Activated effector memory CD4-positive, alpha-beta T cell treated with anti-CD3 and anti-CD28 coated beads, Interleukin-2, amount 50 U/mL, for 16 hours (primary cell): ENCODE data around the gene SURF6.
"Not testable (repeated sequence)": the region's sequence is repeated elsewhere in the genome, so short reads cannot be mapped to it uniquely, and the experiment has no call there.

Experiments
- DNase-seq: peaks from one replicate; pipeline ENCODE4 v3.0.0-alpha.2; 2020

SURF6 gene

DNA sequence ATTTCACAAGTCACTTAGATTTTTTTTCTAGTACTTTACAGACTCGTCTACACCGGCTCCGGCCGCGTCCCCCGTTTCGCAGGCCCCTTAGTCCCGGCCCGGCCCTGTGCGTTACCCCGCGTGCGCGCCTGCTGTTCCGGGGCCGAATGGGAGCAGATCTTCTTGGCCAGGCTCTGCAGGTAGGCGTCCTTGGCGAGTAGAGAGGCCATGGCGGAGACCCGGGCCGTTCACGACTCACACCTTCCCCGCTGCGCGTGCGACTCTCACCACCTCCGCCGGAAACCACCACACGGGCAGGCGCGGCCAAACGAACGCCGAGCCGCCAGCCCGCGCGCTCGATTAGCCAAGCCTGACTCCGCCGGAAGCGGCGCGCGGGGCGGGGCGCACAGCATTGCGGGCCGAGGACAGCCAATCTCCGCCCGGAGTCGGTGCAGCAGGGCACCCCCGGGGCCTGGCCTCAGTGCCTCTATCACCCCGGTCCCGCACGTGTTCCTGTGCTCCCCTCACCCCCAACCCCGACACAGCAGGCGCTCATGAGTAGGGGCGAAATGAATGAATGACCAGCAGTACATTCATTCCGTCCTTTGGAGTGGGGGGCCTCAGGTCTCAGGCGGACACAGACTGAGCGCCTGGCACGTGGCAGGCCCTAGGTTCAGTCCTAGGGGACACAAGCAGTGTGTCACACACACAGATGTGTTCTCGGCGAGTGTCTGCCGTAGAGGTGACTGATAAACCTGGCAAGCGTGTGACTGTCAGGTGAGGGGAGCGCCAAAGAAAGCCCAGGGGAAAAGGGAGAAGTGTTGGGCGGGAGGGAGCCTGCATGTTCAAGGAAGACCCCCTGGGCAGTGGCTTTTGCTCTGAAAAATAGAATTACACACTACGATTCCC is at the start of gene SURF6:
Gene SURF6 (minus strand): TSS at position 265 of the 888 bp plus-strand sequence. CDS start 56 bp downstream, at position 209.
- DNase-seq = peak; percentile 98

DNA sequence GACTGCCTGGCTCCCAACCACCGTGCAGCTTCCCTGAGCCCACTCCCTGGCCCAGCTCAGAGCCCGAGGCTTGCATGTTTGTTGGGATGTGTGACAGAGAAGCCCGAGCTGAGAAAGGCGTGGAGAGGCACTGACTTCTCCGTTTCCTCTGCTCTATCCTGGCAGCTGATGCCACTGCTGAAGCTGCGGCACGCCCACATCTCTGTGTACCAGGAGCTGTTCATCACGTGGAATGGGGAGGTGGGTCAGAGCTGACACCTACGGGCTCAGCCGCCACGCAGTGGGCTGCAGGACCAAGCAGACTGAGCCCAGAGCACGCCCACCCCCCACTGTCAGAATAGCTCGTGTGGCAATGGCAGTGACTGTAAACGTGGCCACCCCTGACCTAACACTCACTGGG is 49.5 kb upstream of the SURF6 start:
- DNase-seq = no peak

DNA sequence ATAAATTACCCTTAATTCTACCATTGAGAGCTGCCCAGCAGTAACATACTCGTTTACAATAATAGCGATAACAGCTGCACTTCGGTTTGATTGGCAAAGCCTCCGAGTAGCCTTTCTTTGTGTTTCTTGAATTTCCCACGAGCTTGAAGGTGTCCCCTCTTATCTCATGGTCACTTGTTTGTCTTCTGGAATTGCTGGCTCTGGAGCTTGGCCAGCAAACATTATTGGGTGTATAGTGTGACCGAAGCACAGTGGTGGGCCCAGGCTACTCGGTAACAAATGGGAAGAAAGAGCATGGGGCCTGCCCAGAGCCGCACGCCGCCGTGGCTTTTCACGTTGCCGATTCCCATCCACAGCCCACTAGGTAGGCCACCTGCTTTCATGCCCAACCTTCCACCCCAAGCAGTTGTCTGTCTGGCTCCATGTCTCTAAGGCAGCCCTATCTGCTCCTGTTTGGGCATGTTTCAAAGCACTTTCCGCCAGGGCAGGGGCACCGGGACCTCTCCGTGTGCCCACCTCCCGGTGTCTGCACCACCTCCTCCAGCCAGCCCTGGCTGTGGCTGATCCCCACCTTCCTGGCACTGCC is 48.8 kb upstream of the SURF6 start:
- DNase-seq = no peak

DNA sequence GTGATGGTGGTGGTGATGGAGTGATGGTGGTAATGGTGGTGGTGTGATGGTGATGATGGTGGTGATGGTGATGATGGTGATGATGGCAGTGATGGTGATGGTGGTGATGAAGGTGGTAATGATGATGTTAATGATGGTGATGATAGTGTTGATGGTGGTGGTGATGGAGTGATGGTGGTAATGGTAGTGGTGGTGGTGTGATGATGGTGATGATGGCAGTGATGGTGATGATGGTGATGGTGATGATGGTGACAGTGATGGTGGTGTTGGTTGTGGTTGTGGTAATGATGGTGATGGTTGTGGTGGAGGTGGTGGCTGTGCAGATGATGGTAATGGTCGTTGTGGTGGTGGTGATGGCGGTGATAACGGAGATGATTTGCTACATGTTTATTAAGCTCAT is 47.5 kb upstream of the SURF6 start:
- DNase-seq = no peak

DNA sequence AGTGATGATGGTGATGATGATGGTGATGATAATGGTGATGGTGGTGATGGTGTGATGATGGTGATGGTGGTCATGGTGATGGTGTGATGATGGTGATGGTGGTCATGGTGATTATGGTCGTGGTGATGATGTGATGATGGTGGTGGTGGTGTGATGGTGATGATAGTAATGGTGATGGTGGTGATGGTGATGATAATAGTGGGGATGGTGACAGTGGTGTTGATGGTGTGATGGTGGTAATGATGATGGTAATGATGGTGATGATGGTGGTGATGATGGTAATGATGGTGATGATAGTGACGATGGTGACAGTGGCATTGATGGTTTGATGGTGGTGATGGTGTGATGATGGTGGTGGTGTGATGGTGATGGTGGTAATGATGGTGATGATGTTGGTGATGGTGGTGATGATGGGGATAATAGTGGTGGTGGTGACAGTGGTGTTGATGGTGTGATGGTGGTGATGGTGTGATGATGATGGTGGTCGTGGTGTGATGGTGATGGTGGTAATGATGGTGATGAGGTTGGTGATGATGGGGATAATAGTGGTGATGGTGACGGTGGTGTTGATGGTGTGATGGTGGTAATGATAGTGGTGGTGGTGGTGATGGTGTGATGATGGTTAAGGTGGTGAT is 46.6 kb upstream of the SURF6 start:
- DNase-seq = no peak

DNA sequence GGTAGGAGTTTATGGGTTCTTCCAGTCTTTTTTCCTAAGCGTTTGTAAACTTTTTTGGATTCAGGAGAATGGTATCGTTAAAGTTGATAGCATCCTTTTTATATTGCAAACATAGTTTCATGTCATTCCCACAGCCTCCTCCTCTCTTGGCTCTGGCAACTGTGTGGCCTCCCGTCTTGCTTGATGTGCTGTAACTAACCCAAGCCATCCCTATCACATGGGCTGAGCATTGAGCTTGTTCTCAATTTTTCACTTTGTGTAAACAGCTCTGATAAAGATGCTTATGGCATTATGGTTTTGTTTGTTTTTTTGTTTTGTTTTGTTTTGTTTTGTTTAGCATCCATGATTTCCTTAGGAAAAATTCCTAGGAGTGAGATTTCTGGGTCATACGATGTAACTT is 44.7 kb upstream of the SURF6 start:
- no peak for DNase-seq

DNA sequence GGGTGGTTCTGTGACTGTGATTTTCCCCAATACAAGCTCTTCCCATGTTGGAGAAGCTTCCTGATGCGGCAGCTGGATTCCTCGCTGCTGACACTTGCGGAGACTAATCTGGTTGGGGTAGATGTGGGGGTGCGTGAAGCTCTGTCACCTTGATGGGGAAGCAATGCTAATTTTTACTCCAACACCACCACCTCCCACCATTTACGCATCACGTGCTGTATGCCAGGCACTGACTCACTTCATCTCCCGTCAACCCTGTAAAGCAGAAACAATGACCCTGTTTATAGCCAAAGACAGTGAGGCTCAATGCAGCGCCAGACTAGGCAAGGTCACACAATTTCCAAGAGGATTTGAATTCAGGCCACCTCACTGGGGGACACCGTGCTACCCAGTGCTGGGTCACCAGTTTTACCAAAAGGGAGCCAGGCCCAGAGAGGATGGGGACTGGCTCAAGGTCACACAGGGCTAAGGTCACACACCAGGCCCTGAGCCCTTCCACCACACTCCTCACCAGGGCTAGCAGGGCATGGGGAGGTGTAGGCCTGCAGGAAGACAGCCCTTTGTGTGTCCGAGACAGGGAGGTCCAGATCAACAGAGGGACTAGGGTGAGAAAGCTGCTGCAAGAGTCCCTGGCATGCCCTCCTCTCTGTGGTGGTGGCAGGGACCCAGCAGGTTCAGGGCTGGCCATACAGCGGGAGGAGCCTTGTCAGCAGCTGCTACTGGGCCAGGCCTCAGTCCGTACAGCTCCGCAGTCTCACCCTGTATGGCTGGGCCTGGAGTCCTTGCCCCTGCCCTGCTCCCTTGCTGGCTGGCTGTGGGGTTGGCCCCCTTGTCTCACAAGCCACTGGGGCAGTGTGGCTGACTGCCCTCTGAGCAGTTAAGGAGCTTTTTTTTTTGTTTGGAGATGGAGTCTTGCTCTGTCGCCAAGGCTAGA is 43.4 kb upstream of the SURF6 start:
- DNase-seq = no peak

DNA sequence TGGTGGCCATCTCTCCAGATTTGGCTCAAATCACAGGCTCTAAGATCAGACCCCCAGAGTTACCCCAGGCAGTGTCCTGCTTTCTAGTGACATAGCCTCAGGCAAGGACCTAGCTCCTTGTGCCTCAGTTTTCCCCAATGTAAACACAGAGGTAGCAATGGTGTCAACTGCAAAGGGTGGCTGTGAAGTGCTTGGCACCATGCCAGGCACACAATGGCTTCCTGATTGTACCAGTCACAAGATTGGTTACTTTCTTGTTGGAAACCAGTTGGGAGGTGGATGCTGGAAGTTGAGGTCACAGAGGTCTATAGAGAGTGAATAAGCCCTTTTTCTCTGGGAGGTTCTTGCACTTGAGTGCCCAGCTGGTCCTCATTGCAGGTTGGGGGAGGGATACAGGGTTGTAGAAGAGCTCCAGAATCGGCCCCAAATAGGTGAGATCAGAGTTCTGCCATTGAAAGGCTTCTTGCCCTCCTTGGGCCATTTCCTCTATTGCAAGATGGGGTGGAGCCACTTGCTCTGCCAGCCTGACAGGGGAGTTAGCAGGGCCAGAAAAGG is 42.5 kb upstream of the SURF6 start:
- no peak for DNase-seq

DNA sequence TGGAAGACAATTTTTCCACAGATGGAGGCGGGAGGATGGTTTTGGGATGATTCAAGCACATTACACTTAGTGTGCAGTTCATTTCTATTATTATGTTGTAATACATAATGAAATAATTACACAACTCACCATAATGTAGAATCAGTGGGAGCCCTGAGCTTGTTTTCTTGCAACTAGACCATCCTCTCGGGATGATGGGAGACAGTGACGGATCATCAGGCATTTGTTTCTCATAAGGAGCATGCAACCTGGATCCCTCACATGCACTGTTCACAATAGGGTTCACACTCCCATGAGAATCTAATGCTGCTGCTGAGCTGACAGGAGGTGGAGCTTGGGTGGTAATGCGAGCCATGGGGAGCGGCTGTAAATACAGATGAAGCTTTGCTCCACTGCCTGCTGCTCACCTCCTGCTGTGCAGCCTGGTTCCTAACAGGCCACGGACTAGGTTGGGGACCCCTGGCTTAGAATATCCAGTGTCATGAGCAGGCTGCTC is 41.8 kb upstream of the SURF6 start:
- DNase-seq = no peak

DNA sequence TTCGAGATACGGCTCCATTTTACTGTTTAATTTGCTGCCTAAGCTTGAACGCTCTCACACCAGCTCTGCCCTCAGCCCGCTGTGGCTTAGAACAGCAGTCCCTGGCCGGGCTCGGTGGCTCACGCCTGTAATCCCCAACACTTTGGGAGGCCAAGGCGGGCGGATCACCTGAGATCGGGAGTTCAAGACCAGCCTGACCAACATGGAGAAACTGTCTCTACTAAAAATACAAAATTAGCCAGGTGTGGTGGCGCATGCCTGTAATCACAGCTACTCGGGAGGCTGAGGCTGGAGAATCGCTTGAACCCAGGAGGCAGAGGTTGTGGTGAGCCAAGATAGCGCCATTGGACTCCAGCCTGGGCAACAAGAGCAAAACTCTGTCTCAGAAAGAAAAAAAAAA is 41.3 kb upstream of the SURF6 start:
- not testable (repeated sequence) for DNase-seq

DNA sequence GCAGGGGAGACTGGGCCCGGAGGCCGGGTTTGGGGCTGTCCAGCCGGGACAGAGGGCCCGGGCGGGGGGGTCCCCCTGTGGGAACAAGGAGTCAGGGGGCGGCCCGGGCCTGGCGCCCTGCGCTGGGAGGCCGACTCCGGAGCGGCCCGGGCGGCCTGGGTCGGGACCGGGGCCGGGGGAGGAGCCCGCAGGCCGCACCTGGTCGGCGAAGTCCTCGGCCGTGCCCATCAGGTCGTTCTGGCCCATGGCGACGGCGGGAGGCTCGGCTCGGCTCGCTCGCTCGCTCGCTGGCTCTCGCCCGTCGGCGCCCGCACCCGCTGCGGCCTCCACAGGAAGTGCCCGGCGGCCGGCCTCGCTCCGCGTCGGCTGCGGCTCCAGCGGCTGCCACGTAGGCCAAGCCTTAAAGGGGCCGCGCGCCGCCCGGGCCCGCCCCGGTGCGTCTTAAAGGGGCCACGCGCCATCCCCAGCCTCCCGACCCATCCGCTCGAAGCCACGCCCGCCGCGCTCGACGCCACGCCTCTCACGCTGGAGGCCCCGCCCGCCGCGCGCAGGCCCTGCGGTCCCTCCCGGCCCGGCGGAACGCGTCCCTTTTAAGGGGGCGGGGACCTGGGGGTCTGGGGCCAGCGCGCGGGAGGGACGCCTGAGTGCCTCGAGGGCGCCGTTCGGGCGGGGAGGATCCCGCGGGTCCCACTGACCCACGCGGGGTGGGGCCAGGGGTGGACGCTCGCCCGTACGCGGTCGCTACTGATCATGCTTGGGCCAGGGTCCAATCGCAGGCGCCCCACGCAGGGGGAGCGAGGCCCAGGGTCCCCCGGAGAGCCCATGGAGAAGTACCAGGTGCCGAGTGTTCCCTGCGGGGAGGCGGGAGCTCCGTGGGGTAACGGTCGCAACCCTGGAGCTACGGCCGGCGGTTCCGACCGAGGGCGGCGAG is 40.0 kb upstream of the SURF6 start, which contains the start of the genes STKLD1 and SURF4:
Gene STKLD1 (plus strand): TSS at position 643 of the 931 bp plus-strand sequence. CDS start 108 bp downstream, at position 751.
Gene SURF4 (minus strand): TSS at position 337 of the 931 bp plus-strand sequence. CDS start 91 bp downstream, at position 246.
- peak; percentile 98 for DNase-seq

DNA sequence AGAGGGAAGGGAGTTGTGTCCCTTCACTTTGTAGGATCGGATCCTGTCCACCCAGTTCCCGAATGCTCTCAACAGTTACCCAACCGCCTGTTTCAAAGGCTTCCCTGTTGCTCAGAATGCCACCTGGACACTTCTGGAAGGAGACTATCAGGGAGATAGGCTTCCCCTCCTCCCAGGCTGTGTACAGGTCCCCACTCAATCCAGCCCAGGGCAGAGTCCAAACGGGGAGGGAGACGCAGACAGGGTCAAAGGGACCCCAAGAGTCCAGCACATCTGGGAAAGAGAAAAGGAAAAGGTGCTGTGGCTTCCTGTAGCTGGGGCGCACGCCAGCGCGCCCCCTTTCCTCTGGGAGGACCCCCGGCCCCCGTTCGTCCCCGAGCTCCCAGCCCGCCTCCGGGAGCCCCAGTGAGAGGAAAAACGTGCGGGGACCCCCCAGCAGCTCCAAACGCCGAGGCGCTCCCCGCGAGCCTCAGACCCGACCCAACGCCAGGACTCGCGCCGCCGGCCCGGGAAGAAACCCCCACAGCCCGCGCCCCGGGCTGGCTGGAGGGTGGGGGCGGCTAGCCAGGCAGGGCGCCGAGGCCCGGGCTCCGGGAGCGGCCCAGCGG is 39.2 kb upstream of the SURF6 start:
- DNase-seq = peak; percentile 72

DNA sequence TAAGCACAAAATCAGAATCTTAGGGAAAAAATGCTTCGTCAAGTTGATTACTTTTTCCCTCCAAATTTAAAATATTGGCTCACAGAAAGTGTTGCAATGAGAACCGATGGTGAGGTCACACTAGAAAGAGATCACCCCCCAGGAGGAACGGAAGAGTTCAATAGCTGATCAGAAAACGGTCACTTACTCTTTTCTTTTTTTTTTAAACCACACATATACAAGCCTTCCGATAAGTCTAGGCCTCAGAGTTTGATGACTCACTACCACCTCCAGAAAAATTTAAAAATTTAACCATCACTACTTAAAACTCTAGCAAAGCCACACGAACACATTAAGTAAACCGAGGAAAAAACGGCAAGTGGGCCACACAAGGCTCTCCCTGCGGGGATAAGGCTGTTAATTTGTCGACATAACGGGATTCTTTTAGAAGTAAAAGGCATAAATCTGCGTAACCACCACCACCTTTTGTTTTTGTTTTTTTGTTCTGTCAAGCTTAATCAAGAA is 38.7 kb upstream of the SURF6 start:
- DNase-seq = no peak

DNA sequence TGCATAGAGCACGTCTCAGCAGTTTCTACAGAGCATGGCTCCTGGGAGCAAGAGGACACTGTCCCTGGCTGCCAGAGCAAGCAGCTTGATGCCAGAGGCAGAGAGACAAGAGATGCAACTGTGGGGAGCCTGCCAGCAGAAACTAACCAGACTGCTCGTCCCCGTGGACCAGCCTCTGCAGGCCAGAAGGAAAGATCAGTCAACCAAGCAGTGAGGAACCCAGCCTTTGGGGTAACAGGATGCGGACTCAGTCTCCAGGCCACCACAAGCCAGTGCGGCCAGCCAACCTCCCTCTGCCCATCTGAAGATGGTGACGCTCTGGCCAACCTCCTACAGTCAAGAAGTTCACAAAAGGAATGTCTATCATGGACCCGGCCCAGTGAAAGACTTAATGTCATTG is 36.2 kb upstream of the SURF6 start:
- no peak for DNase-seq

DNA sequence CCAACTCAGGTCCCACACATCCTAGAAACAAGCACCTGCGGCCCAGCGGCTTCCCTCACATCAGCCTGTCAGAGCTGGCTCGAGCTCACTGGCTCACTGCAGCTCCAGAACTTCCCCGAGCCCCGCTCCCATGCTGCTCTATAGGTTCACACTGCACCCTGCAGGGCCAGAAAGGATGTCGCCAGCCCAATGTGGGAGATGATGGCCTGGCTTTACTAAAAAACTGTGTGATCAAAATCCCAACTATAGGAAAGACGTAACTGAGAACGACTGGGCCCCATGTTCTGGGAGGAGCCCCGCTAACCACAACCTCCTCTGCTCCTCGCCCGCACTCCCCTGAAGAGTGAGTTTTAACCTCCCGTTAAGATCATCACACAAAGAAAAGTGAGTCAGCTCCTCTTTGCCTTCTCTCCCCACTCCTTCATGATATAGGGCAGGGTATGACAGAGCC is 35.3 kb upstream of the SURF6 start:
- DNase-seq = peak; percentile 90

DNA sequence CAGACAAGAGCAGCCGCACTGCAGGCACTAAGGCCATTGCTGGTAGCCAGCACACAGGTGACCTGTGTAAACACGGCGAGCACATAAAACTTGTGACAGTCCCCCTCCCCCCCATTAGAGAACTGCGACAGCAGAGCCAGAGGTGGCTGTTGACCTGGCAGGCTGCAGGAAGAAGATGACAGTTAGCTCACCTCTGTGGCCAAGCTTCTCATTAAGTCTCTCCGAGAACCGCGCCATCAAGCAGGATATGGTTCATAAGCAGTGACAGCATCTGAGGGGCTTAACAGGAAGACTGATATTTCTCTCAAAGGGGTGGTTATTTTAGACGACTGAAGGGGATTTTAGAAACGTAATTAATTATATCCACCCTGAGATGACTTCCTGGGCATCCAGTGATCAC is 34.7 kb upstream of the SURF6 start:
- DNase-seq = peak; percentile 76

DNA sequence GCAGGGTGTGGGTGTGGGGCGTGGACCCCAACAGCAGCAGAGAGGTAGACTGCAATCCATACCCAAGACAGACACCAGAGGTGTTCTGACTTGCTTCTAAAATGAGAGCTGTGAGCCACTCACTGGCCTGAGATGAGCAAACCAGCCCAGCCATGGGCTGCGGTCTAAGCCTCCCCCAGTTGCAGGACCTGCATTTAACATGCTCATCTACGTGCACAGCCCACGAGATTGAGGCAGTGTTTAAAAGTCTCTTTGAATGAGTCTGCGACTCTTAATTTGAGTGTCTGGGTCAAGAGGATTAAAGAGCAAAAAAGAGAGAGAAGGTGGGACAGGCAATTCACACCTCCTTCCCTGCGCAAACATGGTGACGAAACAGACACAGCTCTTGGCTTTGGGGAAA is 33.9 kb upstream of the SURF6 start:
- no peak for DNase-seq

DNA sequence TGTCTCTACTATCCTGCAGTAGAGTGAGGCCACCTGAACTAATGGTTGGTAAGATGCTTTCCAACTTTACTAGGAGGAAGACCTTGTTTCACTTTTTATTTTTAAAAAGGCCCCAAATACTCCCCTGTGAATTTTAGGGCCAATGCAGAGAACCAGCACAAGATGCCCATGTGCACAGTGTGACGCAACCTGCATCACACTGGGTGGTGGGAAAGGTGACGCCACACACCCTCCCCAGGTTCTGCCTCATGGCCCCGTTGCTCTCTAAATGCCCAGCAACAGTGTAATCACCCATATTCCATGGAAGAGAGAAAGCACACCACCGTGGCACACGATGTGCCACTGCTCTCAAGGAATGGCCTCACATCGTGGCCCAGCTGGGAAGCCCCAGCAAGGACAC is 33.4 kb upstream of the SURF6 start:
- DNase-seq = no peak

DNA sequence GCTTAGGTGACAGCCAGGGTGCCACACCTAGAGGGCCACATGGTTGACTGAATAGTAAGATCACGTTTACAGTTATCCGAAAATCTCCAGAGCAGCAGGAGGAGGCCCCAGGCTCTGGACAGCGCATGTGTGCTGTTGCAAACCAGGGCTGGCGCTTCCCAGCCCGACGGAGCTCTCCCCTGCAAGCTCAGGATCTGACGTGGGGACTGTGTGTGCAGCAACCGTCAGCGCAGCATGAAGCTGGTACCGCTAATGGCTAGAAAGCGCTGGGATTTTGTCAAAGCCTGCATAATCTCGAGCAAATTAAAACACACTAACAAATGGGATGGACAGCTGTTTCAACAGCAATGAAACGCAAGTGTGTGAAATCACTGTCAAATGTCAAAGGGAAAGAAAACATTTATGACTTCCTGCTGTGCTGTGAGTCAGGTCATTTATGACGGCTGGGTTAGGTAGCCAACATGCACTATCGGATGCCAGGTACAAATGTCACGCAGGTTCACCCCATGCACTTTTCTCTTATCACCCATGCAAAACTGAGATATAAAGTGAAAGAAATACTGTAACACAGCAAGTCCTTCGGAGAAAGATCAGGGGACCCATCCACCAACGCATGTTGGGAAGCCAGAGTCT is 32.4 kb upstream of the SURF6 start:
- DNase-seq = no peak

DNA sequence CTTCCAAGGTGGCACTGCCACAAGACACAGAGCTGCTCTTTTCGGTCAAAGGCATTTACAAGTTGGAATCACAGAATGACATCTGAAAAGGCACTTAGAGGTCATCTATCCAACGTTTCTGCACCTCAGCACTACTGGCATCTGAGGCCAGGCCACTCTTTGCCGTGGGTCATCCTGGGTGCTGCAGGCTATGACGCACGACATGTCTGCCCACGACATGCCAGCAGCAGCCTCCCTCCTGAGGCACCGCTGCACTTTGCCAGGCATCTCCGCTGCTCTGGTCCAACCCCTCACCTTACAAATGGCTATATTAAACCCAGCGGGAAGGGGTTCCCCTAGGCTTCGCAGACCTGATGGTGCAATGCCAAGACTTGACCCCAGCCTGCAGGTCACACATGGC is 31.8 kb upstream of the SURF6 start:
- DNase-seq = no peak
